Ramos (cell line): ENCODE measurements around the gene AIDA.
"Not testable (repeated sequence)": the region's sequence is repeated elsewhere in the genome, so short reads cannot be mapped to it uniquely, and the experiment has no call there.

Source experiments
- in situ Hi-C: fragments of 300-500 bp; cut with MboI; formaldehyde crosslinking; loops from one replicate; pipeline ENCODE4 v1.14.3; 2022; ENCODE audit warnings: low sequenced_read_pairs; ENCODE audit not compliant: unreplicated experiment

Gene AIDA, protein sequence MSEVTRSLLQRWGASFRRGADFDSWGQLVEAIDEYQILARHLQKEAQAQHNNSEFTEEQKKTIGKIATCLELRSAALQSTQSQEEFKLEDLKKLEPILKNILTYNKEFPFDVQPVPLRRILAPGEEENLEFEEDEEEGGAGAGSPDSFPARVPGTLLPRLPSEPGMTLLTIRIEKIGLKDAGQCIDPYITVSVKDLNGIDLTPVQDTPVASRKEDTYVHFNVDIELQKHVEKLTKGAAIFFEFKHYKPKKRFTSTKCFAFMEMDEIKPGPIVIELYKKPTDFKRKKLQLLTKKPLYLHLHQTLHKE

DNA sequence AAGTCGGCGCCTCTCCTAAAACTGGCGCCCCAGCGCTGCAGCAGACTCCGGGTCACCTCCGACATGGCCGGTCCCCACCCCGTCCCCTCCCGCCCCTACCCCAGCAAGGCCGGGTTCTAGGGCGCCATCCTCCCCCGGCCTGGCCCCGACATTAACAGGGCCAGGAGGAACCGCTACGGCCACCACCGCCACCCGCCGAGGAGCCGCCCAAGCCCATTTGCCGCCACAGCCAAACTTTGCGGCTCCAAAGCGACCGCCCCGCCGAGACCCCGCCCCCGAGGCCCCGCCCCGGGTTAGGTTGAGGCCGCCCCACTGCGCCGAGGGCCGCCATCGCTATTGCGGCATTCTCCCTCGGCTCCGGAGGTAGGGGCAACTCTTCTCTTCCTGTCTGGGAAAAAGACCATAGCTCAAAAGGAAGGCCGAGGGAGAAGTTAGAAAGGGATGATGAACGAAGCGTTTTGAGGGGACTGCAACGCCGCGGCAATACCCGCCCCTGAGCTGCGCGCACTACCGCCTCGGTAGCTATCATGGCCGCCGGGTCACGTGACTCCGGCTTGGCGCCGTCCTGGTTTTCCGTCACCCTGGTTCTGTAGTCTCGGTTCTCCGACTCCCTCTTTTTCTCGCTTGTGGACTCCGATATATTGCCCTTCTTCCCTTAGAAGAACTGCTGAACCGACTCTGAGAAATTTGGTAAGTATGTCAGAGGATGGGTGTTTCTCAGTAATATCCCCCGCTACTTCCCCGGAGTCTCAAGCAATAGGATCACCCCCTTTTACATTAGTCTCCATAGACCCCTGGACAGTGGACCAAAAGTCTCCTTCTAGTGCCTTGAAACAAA lies at the start of gene AIDA, which contains the start of gene BROX:
Gene AIDA (minus strand): TSS at position 239 of the 838 bp plus-strand sequence. CDS start 174 bp downstream, at position 65.
Gene BROX (plus strand): TSS at position 312 of the 838 bp plus-strand sequence. CDS start 3,136 bp downstream, outside the sequence.
- in situ Hi-C loops, result no loop called here

DNA sequence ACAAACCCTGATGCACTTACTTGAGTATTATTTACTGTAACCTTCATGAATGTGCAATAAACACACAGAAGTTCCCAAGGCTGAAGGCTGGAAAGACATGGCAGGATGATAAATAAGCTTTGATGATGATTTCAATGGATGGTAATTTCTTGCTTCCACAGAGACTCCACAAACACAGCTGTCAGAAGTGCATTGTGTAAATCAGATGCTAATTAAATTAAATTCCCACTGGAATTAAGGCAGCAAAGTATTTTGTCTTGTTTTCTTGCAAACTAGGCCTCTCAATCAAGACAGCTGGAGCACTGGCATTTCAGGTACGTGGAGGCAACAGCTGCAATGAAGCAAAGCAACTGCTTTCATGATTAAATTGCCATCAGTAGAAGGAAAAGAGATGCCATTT lies 48.8 kb upstream of the AIDA start:
- in situ Hi-C loops, result no loop called here

DNA sequence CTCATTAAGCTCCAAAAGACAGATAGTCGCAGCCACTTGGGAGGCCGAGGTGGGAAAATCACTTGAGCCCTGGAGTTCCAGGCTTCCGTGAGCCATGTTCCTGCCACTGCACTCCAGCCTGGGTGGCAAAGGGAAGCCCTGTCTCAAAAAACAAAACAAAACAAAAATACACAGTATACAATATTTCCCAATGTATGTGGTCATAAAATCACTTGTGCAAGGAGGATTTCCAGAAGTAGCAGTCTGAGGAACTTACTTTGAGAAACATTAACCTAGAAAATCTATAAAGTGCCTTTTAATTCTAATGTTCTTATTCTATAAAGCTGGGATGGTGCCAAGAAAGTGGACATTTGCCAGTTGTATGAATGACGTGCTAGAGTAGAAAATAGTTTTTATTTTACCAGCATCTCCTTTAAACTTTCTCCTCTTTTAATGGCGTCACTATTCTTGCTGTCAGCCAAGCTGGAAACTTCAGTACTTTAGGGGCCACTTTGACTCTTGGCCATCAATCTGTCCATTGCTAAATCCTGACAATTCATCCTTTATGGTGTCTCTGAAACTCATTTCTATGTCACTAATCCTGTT lies 47.3 kb upstream of the AIDA start:
- in situ Hi-C loops, result no loop called here

DNA sequence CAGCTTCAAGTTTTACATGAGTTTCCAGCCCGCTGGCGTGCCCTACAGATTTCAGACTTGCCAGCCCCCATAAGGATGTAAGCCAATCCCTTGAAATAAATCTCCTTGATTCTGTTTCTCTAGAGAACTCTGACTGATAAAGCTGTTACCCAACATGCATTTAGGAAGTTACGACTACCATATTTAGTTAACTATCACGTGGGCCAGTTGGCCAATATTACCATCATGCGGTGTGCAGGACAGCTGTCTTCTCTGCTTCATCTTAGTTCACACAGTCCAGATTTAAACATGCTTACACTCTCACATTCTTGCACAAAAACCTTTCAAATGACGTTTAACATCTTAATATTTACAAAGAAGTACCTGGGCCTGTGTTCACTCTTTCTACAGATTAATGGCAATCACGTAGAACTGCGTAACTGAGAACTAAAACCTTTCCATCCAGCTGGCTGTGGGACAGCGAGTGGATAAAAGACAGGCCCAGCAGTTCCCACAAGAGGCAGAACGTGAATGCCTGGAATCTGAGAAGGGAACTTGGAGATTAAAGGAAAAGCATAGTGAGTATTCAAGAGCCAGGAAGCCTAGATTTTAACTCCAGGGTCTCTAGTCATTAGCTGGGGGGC lies 45.5 kb upstream of the AIDA start:
- in situ Hi-C loops, result no loop called here

DNA sequence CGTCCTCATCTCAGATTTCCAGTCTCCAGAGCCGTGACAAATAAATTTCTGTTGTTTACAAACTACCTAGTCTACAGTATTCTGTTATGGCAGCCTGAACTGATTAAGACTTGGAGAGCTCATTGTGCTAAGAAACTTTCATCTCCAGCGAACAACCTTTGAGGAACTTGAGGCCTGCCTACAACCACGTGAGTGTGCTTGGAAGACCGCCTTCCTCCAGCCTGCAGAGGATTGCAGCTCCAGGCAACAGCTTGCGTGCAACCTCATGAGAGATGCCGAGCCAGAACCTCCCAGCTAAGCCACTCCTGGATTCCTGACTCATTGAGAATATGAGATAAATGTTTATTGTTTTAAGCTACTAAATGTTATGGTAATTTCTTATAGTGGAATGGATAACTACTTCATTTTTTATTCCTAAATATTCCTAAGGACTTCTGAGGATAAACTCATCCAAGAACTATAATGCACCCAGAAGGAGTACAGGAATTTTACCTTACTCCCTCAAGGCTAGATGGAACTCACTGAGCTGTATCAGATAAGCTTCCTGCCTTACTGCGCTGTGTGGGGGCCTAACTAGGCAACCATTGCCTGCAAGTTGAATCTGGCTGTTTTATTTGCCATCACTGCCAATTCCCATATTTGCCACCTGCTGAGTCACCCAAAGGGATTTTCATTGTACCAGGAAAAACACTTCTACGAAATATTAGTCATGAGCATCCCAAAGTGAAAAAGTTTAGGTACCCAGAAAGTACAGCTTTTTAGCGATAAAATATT lies 42.3 kb upstream of the AIDA start:
- in situ Hi-C loops, result no loop called here

DNA sequence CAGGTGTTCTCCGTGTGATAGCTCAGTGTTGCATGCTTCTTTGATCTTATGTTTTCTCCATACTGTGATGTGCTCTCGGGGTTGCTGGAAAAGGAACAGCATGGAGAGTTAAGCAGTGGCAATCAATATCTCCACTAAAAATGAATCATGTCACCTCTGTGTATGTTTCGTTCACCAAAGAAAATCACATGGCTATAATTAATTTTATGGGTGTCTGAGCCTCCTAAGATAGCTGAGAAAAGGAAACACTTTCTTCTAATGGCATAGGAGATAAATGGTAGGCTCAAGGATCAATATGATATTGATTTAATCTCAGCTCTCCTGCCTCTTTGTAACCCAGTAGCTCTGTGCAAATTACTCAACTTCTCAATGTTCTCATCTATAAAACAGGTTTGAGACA lies 39.0 kb upstream of the AIDA start:
- in situ Hi-C loops, result no loop called here

DNA sequence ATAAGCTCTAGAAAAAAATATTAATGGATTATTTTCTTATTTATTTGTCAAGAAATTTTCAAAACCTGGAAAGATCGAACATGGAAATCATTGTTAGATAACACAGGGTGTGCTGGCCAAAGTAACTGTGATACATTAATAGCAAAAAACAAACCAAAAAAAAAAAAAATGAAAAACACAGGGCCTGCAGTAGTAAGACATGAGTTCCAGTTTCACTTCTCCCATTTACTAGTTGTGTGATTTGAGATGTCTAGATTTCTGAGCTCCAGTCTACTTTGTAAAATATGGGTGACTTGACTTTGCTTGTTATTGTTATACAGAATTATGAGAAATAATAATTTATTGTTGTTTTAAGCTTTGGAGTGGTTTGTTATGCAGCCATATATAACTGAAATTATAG lies 38.4 kb upstream of the AIDA start:
- in situ Hi-C loops, result no loop called here

DNA sequence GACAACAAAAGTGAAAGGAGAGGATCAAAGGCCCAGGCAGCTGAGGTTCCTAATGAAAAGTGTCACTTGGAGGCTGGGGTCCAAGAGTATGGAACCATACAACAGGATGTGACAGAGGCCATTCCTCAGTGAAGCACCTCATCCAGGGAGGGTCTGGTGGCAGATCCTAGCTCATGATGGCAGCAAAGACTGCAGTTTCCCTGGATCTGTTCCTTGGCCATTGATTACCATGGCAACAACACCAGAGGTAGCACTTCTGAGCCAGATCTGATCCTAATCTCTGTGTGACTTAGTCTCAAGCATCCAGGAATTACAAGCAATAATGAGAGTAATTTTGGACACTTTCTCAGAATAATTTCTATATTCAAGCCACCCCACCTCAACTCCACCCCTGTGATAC lies 37.6 kb upstream of the AIDA start:
- in situ Hi-C loops, result no loop called here

DNA sequence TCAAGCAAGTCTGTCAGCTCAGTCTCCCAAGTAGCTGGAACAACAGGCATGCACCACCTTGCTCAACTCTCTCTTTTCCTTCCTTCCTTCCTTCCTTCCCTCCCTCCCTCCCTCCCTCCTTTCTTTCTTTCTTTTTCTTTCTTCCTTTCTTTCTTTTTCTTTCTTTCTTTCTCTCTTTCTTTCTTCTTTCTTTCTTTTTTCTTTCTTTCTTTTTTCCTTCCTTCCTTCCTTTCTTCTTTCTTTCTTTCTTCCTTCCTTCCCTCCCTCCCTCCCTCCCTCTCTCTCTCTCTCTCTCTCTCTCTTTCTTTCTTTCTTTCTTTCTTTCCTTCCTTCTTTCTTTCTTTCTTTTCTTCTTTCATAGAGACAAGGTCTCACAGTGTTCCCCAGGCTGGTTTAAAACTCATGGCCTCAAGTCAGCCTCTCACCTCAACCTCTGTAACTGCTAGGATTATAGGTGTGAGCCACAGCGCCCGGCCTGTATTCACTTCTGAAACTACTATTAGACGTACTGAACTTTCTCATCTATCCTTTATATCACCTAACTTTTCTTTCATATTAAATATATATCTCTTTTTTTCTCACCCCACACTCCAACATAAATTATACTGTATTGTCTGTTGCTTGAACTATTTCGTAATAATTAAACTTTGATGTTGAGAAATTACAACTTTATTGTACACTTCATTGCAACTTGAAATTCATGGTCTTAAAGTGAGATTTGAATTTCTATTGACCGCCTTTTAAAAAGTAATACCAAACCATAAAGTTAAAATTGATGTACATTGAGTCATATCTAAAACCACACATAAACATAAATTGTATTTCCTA lies 29.6 kb upstream of the AIDA start:
- in situ Hi-C loops, result not testable (repeated sequence)

DNA sequence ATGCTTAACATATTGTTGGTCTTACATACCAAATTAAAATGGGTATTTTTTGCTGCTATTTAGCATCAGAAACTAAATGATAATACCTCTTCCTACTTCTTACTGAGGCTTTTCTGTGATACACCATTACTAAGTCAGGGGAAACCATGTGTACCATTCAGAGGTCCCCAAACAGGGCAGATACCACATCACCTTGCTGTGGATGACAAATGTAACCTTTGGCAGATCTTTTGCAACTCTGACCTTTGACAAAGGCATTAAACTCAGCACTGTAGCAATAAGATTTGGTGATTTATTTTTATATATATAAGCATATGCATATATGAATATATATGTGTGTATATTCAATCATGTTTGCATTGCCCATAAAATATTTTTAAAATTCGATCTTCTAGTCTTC lies 27.6 kb upstream of the AIDA start:
- in situ Hi-C loops, result no loop called here

DNA sequence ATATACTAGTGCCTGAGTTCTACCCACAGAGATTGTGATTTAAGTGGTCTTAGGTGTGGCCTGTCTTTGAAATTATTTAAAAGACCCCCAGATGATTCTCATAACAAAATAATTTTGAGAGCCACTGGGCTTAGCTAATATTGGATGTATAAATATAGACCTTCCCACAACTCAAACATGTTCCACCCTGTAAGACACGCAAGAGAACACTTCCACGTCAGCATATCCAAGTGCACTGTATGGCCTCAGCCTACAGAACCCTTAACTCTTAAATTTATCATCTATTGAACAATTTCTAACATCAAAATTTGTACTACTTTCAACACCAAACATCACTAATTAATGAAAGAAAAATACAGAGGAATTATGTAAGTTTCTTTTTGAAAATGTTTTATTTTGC lies 27.2 kb upstream of the AIDA start:
- in situ Hi-C loops, result no loop called here

DNA sequence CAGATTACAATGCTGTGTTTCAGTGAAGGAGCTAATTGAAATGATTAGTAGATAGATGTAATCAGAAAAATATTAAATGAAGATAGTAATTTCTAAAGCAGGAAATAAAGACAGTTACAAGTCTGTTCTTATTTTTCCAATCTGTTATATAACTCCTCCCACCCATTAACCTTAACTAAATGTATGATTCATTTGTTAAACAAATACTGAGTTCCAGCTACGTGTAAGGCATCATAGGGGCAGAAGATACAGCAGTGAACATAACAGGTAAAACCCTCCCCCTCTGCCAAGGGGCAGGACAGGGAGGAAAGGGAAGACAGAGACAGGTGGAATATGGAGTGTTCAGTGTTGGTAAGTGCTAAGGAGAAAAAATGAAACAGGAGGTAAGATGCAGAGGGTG lies 24.7 kb upstream of the AIDA start, which contains the start of gene FAM177B:
Gene FAM177B (plus strand): TSS at position 231 of the 400 bp plus-strand sequence. CDS start 9,344 bp downstream, outside the sequence.
- in situ Hi-C loops, result no loop called here

DNA sequence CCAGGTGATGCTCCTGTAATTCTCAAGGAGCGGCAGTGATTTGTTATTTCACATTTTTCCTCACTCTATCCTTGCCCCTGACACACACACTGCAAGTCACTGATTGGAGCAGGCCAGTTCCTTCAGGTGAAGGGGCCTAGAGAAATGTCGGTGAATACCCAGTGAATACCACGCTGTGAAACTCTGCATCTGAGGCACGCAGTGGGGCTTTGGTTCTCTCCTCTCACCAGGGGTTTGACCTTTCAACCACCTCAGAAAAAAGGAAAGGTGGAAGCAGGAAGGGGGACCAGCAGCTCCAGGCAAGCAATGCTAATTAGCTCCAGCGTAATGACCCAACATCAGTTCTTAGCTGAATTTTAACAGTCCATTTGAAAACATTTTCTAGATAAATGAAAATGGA lies 24.2 kb upstream of the AIDA start:
- in situ Hi-C loops, result no loop called here

DNA sequence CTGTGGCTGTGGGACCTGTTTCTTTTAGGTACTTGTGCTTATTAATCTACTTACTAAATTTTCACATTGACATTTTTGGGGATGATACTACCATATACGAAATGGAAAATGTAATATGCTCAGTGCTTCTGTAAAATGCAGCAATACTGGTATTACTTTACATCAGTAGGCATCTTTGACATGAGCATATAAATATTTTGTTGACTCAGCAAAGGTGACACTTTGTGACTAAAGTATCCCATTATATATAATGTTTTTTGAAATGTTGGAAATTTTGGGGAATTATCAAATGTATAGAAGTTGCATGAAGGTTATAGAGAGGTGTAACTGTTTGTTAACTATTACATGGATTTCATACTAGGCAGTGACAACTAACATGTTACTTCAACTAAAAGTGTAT lies 22.4 kb upstream of the AIDA start:
- in situ Hi-C loops, result no loop called here

DNA sequence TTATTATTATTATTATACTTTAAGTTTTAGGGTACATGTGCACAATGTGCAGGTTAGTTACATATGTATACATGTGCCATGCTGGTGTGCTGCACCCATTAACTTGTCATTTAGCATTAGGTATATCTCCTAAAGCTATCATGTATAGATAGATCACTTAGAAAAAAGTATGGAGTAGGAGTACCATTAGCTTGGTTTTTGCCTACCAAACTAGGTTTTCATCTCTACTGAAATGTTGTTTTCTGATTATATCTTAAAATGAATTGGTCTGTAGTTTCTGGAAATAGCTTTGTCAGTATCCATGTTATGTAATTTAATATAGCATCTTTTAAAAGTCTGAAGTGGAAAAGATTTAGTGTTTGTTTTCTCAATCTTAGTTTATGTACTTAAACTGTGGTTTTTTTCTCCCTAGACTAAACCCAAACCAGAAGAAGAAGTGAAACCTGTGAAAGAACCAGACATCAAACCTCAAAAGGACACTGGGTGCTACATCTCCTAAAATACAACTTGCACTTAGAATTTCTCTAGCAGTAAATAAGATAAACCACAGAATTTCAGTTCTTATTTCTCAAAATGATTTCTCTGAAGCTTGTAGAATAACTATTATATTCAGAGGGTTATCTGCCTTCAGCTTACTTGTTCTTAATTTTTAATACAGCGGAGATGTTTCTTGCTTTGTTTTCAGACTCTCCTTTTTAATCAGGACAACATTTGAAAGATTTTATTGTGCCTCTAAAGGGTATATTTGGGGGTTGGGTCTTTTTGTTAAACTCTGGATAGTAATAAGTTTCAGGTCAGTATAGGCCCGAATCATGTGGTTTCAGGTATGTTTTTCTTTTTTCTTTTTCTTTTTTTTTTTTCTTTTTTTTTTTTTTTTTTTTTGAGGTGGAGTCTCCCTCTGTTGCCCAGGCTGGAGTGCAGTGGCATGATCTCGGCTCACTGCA lies 20.2 kb upstream of the AIDA start:
- in situ Hi-C loops, result no loop called here

DNA sequence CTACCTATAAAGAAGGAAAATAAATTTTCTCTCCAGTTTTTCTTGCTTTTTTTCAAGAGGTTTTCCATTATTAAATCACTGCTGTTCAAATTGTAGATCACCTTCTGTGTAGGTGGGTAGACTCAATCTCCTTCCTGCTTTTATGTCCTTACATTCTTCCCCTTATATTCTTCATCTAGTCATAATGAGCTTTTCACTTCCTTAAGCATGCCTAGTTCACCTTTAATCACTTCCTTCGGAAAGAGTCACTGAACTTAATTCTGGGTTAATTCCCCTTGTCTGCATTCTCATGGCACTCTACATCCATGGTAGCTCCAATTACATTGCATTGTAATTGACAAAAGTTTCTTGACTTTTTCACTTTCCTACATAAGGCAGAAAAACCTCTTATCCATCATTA lies 18.6 kb upstream of the AIDA start:
- in situ Hi-C loops, result no loop called here

DNA sequence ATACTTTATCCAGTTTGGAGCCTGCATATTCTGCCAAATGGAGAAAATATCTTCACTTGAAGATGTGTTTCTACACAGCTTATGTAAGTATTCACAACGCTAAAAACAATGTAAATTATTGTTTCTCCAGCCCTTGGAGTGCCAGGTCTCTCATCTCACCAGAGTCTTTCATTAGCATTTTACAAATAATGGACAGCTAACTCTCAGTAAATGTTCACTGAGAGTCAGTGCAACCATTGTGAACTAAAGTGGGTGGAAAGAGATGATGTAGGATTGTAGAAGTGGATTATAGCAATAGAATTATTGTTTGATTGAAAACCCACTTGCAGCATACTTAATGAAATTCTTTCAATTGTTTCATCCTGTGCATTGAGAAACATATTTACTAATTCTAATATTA lies 16.5 kb upstream of the AIDA start:
- in situ Hi-C loops, result no loop called here

DNA sequence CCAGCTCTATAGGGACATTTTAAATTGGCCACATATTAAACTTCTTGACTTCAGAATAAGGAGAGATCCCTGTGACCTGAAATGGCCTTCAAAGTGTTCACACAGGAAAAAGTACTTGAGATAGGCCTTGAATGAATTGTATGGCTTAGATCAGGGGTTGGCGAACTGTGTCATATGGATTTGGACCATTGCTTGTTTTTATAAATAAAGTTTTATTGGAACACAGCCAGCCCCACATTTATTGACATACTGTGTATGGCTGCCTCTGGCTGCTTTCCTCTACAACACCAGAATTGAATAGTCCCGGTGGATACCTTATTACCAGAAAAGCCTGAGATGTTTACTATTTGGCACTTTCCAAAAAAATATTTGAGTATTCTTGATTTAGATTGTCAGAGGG lies 4.1 kb upstream of the AIDA start:
- in situ Hi-C loops, result no loop called here
